ENCODE measurements around the gene TYSND1.

GRCh38 chr10:70175516-70175915, 29.0 kb upstream of the TYSND1 start:
- TF ChIP-seq CTCF (conservative IDR thresholded peaks at IDR 0.05; ENCODE audit: low read length) (no peak), EZH2phosphoT487 (IDR thresholded peaks at IDR 0.05; ENCODE audit: borderline replicate concordance, low read depth, low read length) (no peak)

All from OCI-LY7 (cell line).